Measurements from ENCODE around the gene CA5A.

CA5A gene

DNA sequence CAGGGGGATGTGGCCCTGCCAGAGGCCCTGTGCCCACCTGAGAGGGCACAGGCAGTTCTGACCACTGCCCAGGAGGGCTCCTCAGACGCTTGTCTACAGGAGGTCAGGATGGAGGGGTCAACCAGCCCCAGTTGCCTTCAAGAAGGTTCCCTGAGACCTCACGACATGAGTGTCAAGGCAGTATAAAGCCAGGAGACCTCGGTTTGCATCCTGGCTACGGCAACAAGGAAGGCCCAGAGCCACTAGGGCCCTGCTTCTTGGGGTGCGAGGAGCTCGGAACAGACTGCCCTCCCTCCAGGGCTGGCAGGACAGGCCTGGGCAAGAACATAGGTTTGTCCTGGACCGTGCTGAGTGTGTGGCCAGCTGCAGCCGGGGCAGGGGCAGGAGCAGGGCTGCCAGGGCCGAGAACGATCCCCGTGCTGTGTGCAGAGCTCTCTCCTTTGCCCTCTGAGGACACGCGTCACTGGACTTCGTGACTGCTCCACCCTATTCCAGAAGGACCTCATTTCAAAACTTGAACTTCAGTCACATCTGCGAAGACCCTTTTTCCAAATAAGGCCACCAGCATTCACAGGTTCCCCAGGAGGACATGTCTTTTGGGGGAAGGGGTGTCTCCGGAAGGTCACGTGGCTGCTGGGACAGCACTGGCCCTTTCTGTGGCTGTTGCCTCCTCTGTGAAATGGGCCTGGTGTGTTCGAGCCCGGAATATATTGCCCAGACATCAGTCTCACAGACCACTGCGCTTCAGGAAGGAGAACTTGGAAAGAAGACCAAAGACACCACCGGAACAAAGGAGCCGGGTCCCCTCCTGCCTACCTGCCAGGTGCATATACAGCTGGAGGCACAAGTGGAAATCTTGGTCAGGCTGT, 94.8 kb downstream of the CA5A start:
- no peaks in the 10 kb centered on the region for H3K27me3 Mint-ChIP-seq
- DNase-seq, result no peak
- no peak overlapping the region for H3K4me3 Mint-ChIP-seq
- no peaks in the 10 kb centered on the region for H3K9me3 Mint-ChIP-seq
- no peak for ATAC-seq
- peaks cover 33% of the 10 kb centered on the region for H3K4me1 Mint-ChIP-seq
- H3K27ac Mint-ChIP-seq, result peak overlapping the region in 1 of 2 donors; percentile 78

DNA sequence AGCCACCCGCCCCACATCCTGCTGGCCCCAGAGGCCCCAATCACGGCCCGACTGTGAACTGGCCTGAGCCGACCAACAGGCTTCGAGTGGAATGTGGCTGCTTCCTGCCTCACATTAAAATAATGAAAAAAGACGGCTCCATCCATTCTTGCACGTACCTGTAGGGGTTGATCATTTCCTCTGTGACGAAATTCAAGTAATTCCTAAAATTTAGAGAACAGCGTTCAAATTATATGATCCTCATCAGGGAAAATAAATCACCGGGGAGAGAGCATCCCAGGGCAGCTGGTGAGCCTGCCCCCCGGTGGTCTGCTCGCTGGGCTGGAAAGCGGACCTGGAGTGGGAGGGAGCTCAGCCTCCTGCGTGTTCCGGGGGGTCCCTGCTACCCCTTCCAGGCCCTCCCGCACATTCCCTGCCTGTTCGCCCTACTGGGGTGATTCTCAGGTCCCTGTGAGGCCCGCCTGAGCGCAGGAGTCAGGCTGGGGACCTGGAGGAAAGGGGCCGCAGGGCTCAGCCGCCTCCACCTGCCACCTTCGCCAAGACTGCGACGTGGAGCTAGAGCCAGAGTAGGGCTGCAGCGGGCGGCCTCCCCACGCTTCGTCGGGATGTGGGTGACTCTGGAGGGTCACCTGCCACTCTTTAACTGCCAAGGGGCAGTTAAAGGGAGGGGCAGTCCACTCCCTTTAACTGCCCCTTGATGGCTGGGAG, 95.9 kb downstream of the CA5A start:
- Mint-ChIP-seq H3K4me1 (peaks cover 23% of the 10 kb centered on the region), H3K27me3 (no peaks in the 10 kb centered on the region), H3K9me3 (no peaks in the 10 kb centered on the region), H3K27ac (no peak overlapping the region), H3K4me3 (no peak overlapping the region)
- no peak for DNase-seq
- ATAC-seq, result no peak

DNA sequence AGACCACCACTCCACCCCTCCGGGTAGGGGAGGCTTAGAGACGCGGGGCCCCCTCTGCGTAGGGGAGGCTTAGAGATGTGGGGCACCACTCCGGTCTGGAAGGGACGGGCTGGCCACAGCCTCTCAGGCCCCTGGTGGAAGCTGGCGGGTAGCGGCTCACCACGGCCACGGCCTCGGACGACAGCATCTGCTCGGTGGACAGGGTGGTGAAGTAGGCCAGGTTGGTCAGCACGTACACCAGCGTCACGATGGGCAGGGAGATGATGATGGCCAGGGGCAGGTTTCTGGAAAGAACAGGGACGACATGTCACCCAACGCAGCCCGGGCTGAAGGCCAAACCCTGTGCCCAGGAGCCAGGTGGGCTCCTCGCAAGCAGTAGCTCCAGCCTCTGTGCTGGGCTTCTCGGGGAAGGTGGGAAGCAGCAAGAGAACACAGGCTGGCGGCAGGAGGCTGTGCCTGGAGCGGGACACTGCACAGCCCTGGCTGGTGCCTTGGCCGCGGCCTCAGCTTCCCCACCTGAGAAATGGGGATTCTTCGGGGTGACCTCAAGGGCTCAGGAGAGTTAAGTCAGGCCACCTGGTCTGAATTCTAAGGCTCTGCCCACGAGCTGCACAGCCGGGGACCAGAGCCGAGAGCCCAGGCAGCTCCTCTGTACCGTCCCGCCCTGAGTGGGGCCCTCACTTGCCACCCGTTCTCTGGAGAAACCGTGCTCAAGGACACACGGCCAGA, 96.6 kb downstream of the CA5A start:
- H3K27me3 Mint-ChIP-seq, result no peaks in the 10 kb centered on the region
- no peaks in the 10 kb centered on the region for H3K9me3 Mint-ChIP-seq
- no peak for DNase-seq
- no peak overlapping the region for H3K4me3 Mint-ChIP-seq
- ATAC-seq, result no peak
- peaks cover 18% of the 10 kb centered on the region for H3K4me1 Mint-ChIP-seq
- H3K27ac Mint-ChIP-seq, result no peak overlapping the region

DNA sequence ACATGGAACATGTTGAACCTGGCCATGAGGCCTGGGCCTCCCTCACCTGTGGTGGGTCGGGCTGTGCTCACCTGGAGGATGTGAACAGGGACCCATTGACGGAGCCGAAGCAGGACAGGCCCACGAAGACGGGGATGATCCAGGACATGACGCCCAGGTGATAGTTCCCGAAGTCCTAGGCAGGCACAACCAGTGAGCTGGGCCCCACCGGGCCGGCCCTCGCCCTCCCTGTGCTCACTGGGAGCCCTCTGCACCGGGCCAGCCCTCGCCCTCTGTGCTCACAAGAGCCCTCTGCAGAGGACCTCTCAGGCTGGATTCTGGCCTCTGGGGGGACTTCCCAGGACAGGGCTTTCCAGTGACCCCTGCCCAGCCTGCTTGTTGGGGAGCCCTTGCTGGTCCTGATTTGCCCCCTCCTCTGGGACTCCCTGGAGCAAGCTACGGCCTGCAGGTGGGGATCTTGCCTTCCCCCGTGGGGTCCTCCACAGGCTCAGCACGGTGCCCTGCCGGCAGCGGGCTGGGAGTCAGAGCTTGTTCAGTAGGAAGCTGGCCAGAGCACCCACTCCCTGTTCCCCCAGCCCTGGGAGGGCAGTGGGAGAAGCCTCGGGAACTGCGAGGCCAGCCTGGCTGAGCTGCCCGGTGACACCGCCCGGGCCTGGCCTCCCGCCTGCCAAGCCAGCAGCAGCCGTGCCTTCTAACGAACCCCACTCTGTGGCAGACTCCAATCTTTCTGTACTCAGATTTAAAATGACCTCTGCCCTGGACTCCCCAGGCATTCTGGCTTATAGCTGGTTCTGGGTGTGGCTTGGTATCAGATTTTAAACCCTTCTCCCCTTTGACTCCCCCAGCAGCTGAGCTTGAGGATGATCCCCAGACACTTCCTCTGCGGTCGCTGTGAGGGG, 97.4 kb downstream of the CA5A start:
- Mint-ChIP-seq H3K27me3 (no peaks in the 10 kb centered on the region), H3K4me1 (peaks cover 19% of the 10 kb centered on the region), H3K27ac (peak overlapping the region in 1 of 2 donors; percentile 27), H3K9me3 (no peaks in the 10 kb centered on the region), H3K4me3 (no peak overlapping the region)
- ATAC-seq, result no peak
- no peak for DNase-seq
